ENCODE results near the gene KLHL33.
A peak's percentile ranks its signal among the peaks of the same experiment; 100 is the strongest.

Gene KLHL33

GRCh38 chr14:20413744-20414082 lies 22.3 kb downstream of the KLHL33 start:
- H3K36me3 Mint-ChIP-seq (ENCODE audit: low read depth) = peaks cover 16% of the 10 kb centered on the region
- no peaks in the 10 kb centered on the region for H3K9me3 Mint-ChIP-seq
- no peaks in the 10 kb centered on the region for H3K27me3 Mint-ChIP-seq
- H3K4me1 Mint-ChIP-seq (ENCODE audit: low read depth) = peaks cover 46% of the 10 kb centered on the region
- peak overlapping the region; percentile 90 for H3K4me3 Mint-ChIP-seq
- H3K27ac Mint-ChIP-seq = peak overlapping the region; percentile 96
- no peak for DNase-seq

- H3K4me1 Mint-ChIP-seq (ENCODE audit: low read depth) = peaks cover 46% of the 10 kb centered on the region
- DNase-seq = peak; percentile 83
These were observed 22.9 kb downstream of the KLHL33 start, which contains the start of gene TEP1 for GRCh38 chr14:20412876-20413743. Gene TEP1, minus strand, starts transcription at chr14:20413501. Its CDS starts 5,062 bp downstream, at chr14:20408439.

GRCh38 chr14:20412411-20412810 lies 23.6 kb downstream of the KLHL33 start:
- H3K4me1 Mint-ChIP-seq (ENCODE audit: low read depth) = peaks cover 45% of the 10 kb centered on the region
- H3K36me3 Mint-ChIP-seq (ENCODE audit: low read depth) = peaks cover 26% of the 10 kb centered on the region
- DNase-seq = no peak
- no peaks in the 10 kb centered on the region for H3K27me3 Mint-ChIP-seq
- H3K27ac Mint-ChIP-seq = peak overlapping the region; percentile 96
- no peaks in the 10 kb centered on the region for H3K9me3 Mint-ChIP-seq
- H3K4me3 Mint-ChIP-seq = peak overlapping the region; percentile 90

More at GRCh38 chr14:20412876-20413743, 22.9 kb downstream of the KLHL33 start, which contains the start of gene TEP1:
- Mint-ChIP-seq H3K9me3 (no peaks in the 10 kb centered on the region), H3K4me3 (peak within 1 kb of the TSS; percentile 90), H3K27me3 (no peaks in the 10 kb centered on the region), H3K27ac (peak within 1 kb of the TSS; percentile 96), H3K36me3 (ENCODE audit: low read depth) (peaks cover 19% of the 10 kb centered on the region)

GRCh38 chr14:20409226-20409625 lies 26.7 kb downstream of the KLHL33 start:
- H3K27ac Mint-ChIP-seq = peak overlapping the region; percentile 32

GRCh38 chr14:20403521-20403920 lies 32.4 kb downstream of the KLHL33 start:
- peaks cover 93% of the 10 kb centered on the region for H3K36me3 Mint-ChIP-seq (ENCODE audit: low read depth)
- DNase-seq = no peak

More at GRCh38 chr14:20409226-20409625, 26.7 kb downstream of the KLHL33 start:
- Mint-ChIP-seq H3K36me3 (ENCODE audit: low read depth) (peaks cover 58% of the 10 kb centered on the region), H3K9me3 (no peaks in the 10 kb centered on the region), H3K4me1 (ENCODE audit: low read depth) (peaks cover 51% of the 10 kb centered on the region), H3K27me3 (no peaks in the 10 kb centered on the region), H3K4me3 (no peak overlapping the region)
- no peak for DNase-seq

GRCh38 chr14:20400965-20401593 lies 34.9 kb downstream of the KLHL33 start:
- H3K27ac Mint-ChIP-seq = peak overlapping the region; percentile 97
- H3K27me3 Mint-ChIP-seq = no peaks in the 10 kb centered on the region
- peaks cover 39% of the 10 kb centered on the region for H3K4me1 Mint-ChIP-seq (ENCODE audit: low read depth)
- no peaks in the 10 kb centered on the region for H3K9me3 Mint-ChIP-seq
- H3K36me3 Mint-ChIP-seq (ENCODE audit: low read depth) = peaks cover 87% of the 10 kb centered on the region
- DNase-seq = peak; percentile 64
- H3K4me3 Mint-ChIP-seq = peak overlapping the region; percentile 61

More at GRCh38 chr14:20403521-20403920, 32.4 kb downstream of the KLHL33 start:
- Mint-ChIP-seq H3K9me3 (no peaks in the 10 kb centered on the region), H3K4me3 (no peak overlapping the region), H3K4me1 (ENCODE audit: low read depth) (peaks cover 46% of the 10 kb centered on the region), H3K27ac (no peak overlapping the region), H3K27me3 (no peaks in the 10 kb centered on the region)

- peak overlapping the region; percentile 61 for H3K4me3 Mint-ChIP-seq
- H3K27ac Mint-ChIP-seq = peak overlapping the region; percentile 97
- H3K36me3 Mint-ChIP-seq (ENCODE audit: low read depth) = peaks cover 87% of the 10 kb centered on the region
- H3K9me3 Mint-ChIP-seq = no peaks in the 10 kb centered on the region
- H3K4me1 Mint-ChIP-seq (ENCODE audit: low read depth) = peaks cover 38% of the 10 kb centered on the region
- DNase-seq = no peak
- no peaks in the 10 kb centered on the region for H3K27me3 Mint-ChIP-seq
These were observed 35.4 kb downstream of the KLHL33 start for GRCh38 chr14:20400589-20400964.

GRCh38 chr14:20397511-20397910 lies 38.5 kb downstream of the KLHL33 start:
- peaks cover 80% of the 10 kb centered on the region for H3K36me3 Mint-ChIP-seq (ENCODE audit: low read depth)
- H3K4me3 Mint-ChIP-seq = no peak overlapping the region
- no peak overlapping the region for H3K27ac Mint-ChIP-seq
- no peak for DNase-seq
- H3K27me3 Mint-ChIP-seq = no peaks in the 10 kb centered on the region
- H3K4me1 Mint-ChIP-seq (ENCODE audit: low read depth) = peaks cover 25% of the 10 kb centered on the region
- H3K9me3 Mint-ChIP-seq = no peaks in the 10 kb centered on the region

- no peaks in the 10 kb centered on the region for H3K9me3 Mint-ChIP-seq
- peaks cover 87% of the 10 kb centered on the region for H3K36me3 Mint-ChIP-seq (ENCODE audit: low read depth)
- no peaks in the 10 kb centered on the region for H3K4me1 Mint-ChIP-seq (ENCODE audit: low read depth)
- H3K27me3 Mint-ChIP-seq = no peaks in the 10 kb centered on the region
- H3K4me3 Mint-ChIP-seq = no peak overlapping the region
- DNase-seq = no peak
- H3K27ac Mint-ChIP-seq = peak overlapping the region; percentile 22
These were observed 44.5 kb downstream of the KLHL33 start for GRCh38 chr14:20391505-20391904.

GRCh38 chr14:20388159-20388558 lies 47.8 kb downstream of the KLHL33 start:
- Mint-ChIP-seq H3K27ac (no peak overlapping the region), H3K4me3 (no peak overlapping the region), H3K27me3 (no peaks in the 10 kb centered on the region), H3K36me3 (ENCODE audit: low read depth) (peaks cover 89% of the 10 kb centered on the region), H3K9me3 (no peaks in the 10 kb centered on the region), H3K4me1 (ENCODE audit: low read depth) (no peaks in the 10 kb centered on the region)
- DNase-seq = no peak

- Mint-ChIP-seq H3K4me3 (no peak overlapping the region), H3K36me3 (ENCODE audit: low read depth) (peaks cover 91% of the 10 kb centered on the region), H3K9me3 (no peaks in the 10 kb centered on the region), H3K4me1 (ENCODE audit: low read depth) (no peaks in the 10 kb centered on the region), H3K27me3 (no peaks in the 10 kb centered on the region), H3K27ac (no peak overlapping the region)
- DNase-seq = no peak
These were observed 48.4 kb downstream of the KLHL33 start for GRCh38 chr14:20387576-20387975.

- Mint-ChIP-seq H3K27me3 (no peaks in the 10 kb centered on the region), H3K4me1 (ENCODE audit: low read depth) (no peaks in the 10 kb centered on the region), H3K36me3 (ENCODE audit: low read depth) (peaks cover 91% of the 10 kb centered on the region), H3K9me3 (no peaks in the 10 kb centered on the region), H3K27ac (no peak overlapping the region), H3K4me3 (no peak overlapping the region)
- DNase-seq = no peak
These were observed 49.6 kb downstream of the KLHL33 start for GRCh38 chr14:20386276-20386855.

GRCh38 chr14:20384886-20385285 lies 51.1 kb downstream of the KLHL33 start:
- Mint-ChIP-seq H3K36me3 (ENCODE audit: low read depth) (peaks cover 93% of the 10 kb centered on the region), H3K27me3 (no peaks in the 10 kb centered on the region), H3K9me3 (no peaks in the 10 kb centered on the region), H3K4me1 (ENCODE audit: low read depth) (no peaks in the 10 kb centered on the region), H3K4me3 (no peak overlapping the region), H3K27ac (peak overlapping the region; percentile 32)
- DNase-seq = no peak

- H3K4me1 Mint-ChIP-seq (ENCODE audit: low read depth) = no peaks in the 10 kb centered on the region
- H3K9me3 Mint-ChIP-seq = no peaks in the 10 kb centered on the region
- peaks cover 94% of the 10 kb centered on the region for H3K36me3 Mint-ChIP-seq (ENCODE audit: low read depth)
- DNase-seq = no peak
- no peak overlapping the region for H3K27ac Mint-ChIP-seq
- no peak overlapping the region for H3K4me3 Mint-ChIP-seq
- no peaks in the 10 kb centered on the region for H3K27me3 Mint-ChIP-seq
These were observed 51.6 kb downstream of the KLHL33 start for GRCh38 chr14:20384321-20384720.

- Mint-ChIP-seq H3K27me3 (no peaks in the 10 kb centered on the region), H3K9me3 (no peaks in the 10 kb centered on the region), H3K27ac (peak overlapping the region; percentile 19), H3K4me1 (ENCODE audit: low read depth) (no peaks in the 10 kb centered on the region), H3K36me3 (ENCODE audit: low read depth) (peaks cover 94% of the 10 kb centered on the region), H3K4me3 (no peak overlapping the region)
- DNase-seq = no peak
These were observed 52.3 kb downstream of the KLHL33 start for GRCh38 chr14:20383636-20384035.
